ENCODE results near the gene VSIG10.

Gene VSIG10

GRCh38 chr12:118059341-118060191 lies 44.2 kb downstream of the VSIG10 start:
- DNase-seq: peak in 1 of 2 donors; percentile 35

GRCh38 chr12:118058881-118059280 lies 44.9 kb downstream of the VSIG10 start:
- no peak for DNase-seq

GRCh38 chr12:118058227-118058626 lies 45.6 kb downstream of the VSIG10 start:
- no peak for DNase-seq

- no peak for DNase-seq
These were observed 47.7 kb downstream of the VSIG10 start for GRCh38 chr12:118055865-118056773.

GRCh38 chr12:118055144-118055557 lies 48.7 kb downstream of the VSIG10 start:
- no peak for DNase-seq

GRCh38 chr12:118053071-118053985 lies 50.5 kb downstream of the VSIG10 start:
- no peak for DNase-seq

- peak in 1 of 2 donors; percentile 57 for DNase-seq
These were observed 51.3 kb downstream of the VSIG10 start for GRCh38 chr12:118052324-118053070.

- no peak for DNase-seq
These were observed 52.6 kb downstream of the VSIG10 start for GRCh38 chr12:118050972-118051910.

- DNase-seq: no peak
These were observed 57.4 kb downstream of the VSIG10 start for GRCh38 chr12:118046430-118046829.

- no peak for DNase-seq
These were observed 59.2 kb downstream of the VSIG10 start for GRCh38 chr12:118044577-118044976.

GRCh38 chr12:118044075-118044474 lies 59.7 kb downstream of the VSIG10 start:
- DNase-seq: no peak

- no peak for DNase-seq
These were observed 61.7 kb downstream of the VSIG10 start for GRCh38 chr12:118042091-118042490.

GRCh38 chr12:118038137-118038536 lies 65.7 kb downstream of the VSIG10 start:
- no peak for DNase-seq

- DNase-seq: no peak
These were observed 67.0 kb downstream of the VSIG10 start for GRCh38 chr12:118036672-118037411.

- no peak for DNase-seq
These were observed 68.4 kb downstream of the VSIG10 start for GRCh38 chr12:118035190-118036041.

- DNase-seq: no peak
These were observed 69.2 kb downstream of the VSIG10 start for GRCh38 chr12:118034429-118035189.

GRCh38 chr12:118033902-118034301 lies 69.9 kb downstream of the VSIG10 start:
- no peak for DNase-seq

- no peak for DNase-seq
These were observed 70.5 kb downstream of the VSIG10 start for GRCh38 chr12:118033323-118033722.

Data from hippocampal formation (tissue), 2 donors.